Ovary (tissue), 3 donors: ENCODE measurements around the gene ZMIZ1.

Source experiments
- CTCF ChIP-seq, 3 donors: fragments of 450-650 bp in 2 of 3; fragments of 200-600 bp in 1 of 3; IDR thresholded peaks; one replicate each; pipeline versions ENCODE4 v1.5.1 to v1.8.0; 2016 to 2022; ENCODE audit warnings: antibody characterized with exemption in 3 of 3, mild to moderate bottlenecking in 1 of 3
- EP300 ChIP-seq: sonication (generic); formaldehyde crosslinking; IDR thresholded peaks from one replicate; pipeline ENCODE4 v1.6.1; 2017; ENCODE audit warnings: antibody characterized with exemption
- POLR2A ChIP-seq: fragments of 450-650 bp; IDR thresholded peaks from one replicate; pipeline ENCODE4 v1.6.1; 2017; ENCODE audit warnings: antibody characterized with exemption, mild to moderate bottlenecking, moderate library complexity
- donor health status: DM: no; HTN: no; CAD: no.

DNA sequence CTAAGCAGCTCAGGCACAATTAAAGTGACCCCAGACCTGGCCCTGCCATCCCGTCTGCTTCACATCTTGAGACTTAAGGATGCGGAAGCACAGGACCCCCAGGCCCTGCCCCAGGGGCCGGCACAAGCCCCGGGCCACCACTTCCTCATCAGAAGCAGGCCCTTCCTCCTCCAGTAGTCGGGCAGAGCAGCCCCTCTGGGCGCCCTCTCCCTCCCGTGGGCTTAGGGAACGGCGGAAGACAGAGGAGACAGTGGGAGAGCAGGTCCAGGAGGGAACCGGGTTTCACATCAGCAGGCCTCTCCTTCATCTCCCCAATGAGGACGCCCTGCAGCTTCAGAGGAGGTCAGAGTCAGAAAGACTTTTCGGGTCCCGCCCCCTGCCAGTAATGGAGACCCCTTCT is 142.8 kb downstream of the ZMIZ1 start:
- TF ChIP-seq CTCF (IDR thresholded peaks at IDR 0.05), result no peak
- no peak for TF ChIP-seq POLR2A
- no peak for TF ChIP-seq EP300
